ENCODE measurements around the gene ARHGAP22. TPM values are rescaled to one million over a fixed set of nuclear protein-coding genes. Genes with fewer than 3 reads are reported as not detected.

ARHGAP22 gene
- total RNA-seq, 1 donor: 60.2 TPM

- no peak for TF ChIP-seq CTCF (IDR thresholded peaks at IDR 0.05; ENCODE audit: insufficient read depth, low read length)
- no peak overlapping the region for H3K4me3 ChIP-seq (ENCODE audit: low read depth, low read length)
- no peak for DNase-seq (ENCODE audit: low read depth)
Measured at GRCh38 chr10:48550977-48551376, 53.9 kb downstream of the ARHGAP22 start.

DNA sequence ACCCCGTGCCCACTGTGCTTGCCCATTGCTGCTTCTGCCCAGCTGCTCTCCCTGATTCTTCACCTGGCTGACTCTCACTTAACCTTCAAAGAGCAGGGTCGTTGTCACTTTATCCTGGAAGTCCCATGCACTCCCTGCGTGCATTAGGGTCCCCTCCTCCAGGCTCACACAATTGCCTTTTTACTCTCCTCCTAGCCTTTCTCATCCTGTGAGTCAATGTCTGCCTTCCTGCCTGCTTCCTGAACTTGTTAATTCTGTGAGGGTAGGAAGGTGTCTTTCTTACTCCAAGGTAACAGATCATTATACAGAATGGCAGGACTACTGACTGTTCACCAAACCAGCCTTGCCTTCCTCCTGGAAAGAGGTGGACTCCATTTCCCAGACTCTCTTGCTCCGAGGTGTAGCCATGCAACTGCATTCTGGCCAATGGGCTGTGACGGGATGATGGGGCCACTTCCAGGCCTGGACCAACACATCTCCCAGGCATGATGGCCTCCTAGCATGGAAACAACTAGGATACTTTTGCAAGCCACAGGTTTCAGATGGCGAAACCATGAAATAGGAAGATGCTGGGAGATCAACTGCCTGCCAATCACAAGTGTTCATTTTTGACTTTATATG, 54.7 kb downstream of the ARHGAP22 start:
- no peak for TF ChIP-seq CTCF (IDR thresholded peaks at IDR 0.05; ENCODE audit: insufficient read depth, low read length)

DNA sequence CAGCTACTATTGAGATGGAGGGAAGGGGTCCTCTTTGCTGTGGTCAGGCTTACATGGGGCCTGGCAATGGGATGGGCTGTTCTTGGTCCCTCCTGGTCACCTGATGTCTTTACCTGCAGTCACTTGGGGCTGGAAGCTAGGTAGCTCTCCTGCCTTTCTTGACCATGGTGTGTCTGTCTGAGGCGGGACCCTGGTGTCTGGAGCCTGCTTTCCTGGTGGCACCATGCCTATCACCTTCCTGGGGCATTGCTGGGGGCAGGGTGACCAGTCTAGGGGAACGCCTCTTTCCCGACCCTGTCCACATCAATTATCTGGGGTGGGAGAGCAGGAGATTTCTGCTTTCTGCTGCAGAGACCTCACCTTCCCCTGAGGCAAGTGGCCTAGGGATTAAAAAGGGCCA, 55.6 kb downstream of the ARHGAP22 start:
- DNase-seq (ENCODE audit: low read depth): no peak
- TF ChIP-seq CTCF (IDR thresholded peaks at IDR 0.05; ENCODE audit: insufficient read depth, low read length): no peak
- H3K4me3 ChIP-seq (ENCODE audit: low read depth, low read length): no peak overlapping the region

More for the DNA sequence above, 54.7 kb downstream of the ARHGAP22 start:
- no peak for DNase-seq (ENCODE audit: low read depth)
- no peak overlapping the region for H3K4me3 ChIP-seq (ENCODE audit: low read depth, low read length)

DNA sequence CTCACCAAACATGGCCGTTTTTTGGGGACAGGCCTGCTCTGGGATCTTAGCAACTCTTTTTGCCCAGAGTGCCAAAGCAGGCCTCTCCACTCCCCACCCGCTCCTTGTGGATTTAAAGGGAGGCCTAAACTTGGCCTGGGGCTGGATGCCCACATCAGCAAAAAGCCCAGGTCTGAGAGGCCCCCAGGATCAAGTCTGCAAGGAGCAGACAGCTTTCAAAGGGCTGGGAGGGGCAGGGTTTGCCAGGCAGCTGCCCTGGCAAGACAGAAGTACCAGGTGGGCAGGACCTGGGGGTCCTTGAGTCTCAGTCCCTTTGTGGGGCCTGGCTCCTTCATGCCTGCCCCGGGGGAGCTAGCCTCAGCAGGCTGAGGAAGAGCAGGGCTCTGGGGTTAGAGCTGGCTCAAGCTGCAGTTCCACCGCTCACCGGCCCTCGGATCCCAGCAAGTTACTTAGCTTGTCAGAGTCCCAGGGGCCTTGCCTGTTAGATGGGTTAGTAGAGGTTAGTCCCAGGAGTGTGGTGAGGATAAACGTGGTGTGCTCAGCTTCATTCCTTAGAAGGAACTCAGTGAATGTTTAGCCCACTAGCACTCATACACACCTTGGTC, 56.2 kb downstream of the ARHGAP22 start:
- no peak for DNase-seq (ENCODE audit: low read depth)
- TF ChIP-seq CTCF (IDR thresholded peaks at IDR 0.05; ENCODE audit: insufficient read depth, low read length): no peak
- H3K4me3 ChIP-seq (ENCODE audit: low read depth, low read length): no peak overlapping the region

DNA sequence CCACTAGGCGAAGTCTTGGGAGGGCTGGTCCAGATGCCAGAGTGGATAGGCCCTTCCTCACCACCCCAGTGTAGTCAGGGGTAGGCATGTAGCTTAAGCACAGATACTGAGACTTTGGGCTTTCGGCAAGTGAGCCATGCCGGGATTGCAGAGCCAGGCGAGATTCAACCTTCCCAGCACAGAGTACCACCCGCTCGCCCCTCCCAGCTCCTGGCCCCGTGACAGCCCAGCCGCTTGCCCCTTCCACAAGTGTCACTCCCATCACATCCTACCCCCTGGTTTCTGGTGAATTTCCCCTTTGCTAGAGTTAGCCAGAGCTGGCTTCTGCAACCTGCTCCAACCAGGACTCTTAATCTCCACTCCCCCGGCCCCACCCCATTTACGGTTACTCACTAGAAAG, 56.9 kb downstream of the ARHGAP22 start:
- H3K4me3 ChIP-seq (ENCODE audit: low read depth, low read length): no peak overlapping the region
- no peak for TF ChIP-seq CTCF (IDR thresholded peaks at IDR 0.05; ENCODE audit: insufficient read depth, low read length)
- no peak for DNase-seq (ENCODE audit: low read depth)

DNA sequence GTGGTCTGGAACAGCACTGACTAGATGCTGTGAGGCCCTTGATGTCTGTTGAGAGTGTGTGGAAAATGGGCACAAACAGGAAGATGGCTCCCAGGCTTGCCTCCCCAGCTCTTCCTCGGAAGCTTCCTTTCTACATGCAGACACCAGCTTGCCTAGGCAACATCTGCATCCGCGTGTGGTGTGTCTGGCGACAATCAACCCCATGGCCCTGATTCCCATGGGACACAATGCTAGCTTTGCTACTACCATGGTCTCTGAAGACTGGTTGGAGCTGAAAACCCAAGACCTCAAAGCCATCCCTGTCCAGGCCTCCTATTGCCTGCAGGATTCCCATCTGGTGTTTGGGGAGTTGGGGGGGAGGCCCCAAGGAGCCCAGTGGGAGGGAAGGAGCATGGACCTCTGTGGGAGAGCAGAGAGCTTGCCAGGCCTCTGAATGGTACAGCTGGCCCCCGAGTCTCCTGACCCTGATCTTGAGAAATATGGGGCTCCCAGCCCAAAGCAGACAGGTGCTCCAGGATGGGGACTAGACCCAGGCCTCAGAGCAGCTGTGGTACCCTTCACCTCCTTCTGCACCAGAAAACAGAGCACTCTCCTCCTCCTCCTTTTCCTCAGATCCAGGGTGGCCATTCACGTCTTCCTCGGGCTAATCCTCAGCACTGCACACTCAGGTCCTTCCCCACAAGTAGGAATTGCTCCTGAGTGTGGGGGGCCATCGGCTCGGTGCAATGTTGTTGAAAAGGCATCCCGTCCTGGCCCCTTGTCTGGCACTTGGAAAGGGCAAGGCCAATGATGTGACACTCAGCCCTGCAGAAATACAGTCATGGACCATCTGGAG, 57.6 kb downstream of the ARHGAP22 start:
- no peak for TF ChIP-seq CTCF (IDR thresholded peaks at IDR 0.05; ENCODE audit: insufficient read depth, low read length)
- no peak overlapping the region for H3K4me3 ChIP-seq (ENCODE audit: low read depth, low read length)
- no peak for DNase-seq (ENCODE audit: low read depth)
